Fibroblast of skin of right biceps (primary cell): Measurements from ENCODE around the gene DNAJC5.
"Not testable (repeated sequence)": the region's sequence is repeated elsewhere in the genome, so short reads cannot be mapped to it uniquely, and the experiment has no call there.

Experiments
- DNase-seq: peaks from one replicate; pipeline ENCODE4 v3.0.0-alpha.2; 2013

DNAJC5 gene

DNA sequence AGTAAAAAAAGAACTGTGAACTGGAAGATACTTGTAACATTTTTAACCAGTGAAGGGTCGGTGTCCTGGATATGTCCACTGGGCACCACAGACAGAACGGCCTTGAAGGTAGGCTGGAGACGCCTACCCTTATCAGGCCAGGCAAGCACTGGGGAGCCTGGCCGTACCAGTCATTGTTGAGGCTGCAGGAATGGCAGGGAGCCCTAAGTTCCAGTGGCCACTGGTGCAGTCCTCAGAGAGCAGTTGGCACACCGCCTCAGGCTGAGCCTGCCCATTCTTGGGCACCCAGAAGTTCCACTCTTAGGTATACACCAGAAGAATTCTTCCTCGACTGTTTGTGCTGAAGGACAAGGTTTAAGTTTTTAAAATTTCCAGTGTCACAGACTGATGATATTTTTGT, 20.5 kb downstream of the DNAJC5 start:
- DNase-seq, result no peak

DNA sequence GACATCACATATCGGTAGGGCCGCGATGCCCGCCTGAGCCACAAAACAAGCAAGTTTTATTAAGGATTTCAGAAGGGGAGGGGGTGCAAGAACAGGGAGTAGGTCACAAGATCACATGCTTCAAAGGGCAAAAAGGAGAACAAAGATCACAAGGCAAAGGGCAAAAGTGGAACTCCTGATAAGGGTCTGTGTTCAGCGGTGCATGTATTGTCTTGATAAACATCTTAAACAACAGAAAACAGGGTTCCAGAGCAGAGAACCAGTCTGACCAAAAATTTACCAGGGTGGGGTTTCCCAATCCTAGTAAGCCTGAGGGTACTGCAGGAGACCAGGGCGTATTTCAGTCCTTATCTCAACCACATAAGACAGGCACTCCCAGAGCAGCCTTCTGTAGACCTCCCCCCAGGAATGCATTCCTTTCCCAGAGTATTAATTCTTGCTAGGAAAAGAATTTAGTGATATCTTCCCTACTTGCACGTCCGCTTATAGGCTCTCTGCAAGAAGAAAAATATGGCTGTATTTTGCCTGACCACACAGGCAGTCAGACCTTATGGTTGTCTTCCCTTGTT, 21.5 kb downstream of the DNAJC5 start:
- DNase-seq, result peak; percentile 25

DNA sequence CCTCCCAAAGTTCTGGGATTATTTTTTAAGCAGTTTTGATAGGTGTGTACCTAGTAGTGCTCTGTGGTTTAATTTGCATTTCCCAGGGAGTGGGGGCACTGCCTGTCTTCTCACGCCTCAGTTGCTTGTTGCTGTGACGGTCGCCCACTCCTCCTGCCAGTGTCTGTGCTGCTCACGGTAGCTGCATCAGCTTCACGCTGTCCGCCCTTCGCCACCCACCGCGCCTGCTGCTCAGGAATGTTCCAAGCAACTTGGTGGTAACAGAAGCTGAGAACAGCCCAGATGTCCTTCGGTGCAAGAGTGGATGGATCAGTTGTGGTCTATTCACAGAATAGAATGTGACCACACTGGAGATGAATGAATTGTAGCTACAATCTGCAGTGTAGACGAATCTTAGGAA, 22.9 kb downstream of the DNAJC5 start:
- DNase-seq, result no peak

DNA sequence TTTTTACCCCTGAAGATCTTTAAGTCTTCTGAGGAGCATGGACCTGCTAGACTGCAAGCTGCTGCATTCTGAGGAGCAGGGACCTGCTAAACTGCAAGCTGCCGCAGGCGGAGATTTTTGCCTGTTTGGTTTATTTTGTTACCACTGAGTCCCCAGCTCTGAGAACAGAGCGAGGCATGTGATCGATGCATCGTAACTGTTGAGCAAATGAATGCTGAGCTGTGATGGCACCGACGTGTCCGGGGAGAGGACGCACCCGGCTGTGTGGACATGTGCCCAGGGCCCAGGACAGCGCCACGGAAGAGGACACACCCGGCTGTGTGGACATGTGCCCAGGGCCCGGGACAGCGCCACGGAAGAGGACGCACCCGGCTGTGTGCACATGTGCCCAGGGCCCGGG, 24.2 kb downstream of the DNAJC5 start:
- no peak for DNase-seq

DNA sequence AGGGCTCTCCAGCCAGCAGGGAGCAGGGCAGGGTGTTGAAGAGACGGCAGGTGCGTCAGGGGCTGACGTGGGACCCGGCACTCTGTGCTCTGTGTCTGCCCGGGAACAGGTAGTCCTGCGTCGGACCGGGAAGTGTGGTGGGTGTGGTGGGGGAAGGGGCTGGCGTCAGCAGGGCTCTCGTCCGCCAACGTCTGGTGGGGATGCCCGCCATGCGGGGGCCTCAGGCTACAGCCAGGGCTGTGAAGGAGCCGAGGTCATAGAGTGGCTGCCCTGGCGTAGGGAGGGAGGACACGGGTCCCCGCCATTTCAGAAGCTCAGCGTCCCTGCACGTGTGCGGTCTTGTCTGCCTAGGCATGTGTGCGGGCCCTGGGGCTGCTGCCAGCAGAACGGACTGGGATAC, 25.3 kb downstream of the DNAJC5 start:
- no peak for DNase-seq

DNA sequence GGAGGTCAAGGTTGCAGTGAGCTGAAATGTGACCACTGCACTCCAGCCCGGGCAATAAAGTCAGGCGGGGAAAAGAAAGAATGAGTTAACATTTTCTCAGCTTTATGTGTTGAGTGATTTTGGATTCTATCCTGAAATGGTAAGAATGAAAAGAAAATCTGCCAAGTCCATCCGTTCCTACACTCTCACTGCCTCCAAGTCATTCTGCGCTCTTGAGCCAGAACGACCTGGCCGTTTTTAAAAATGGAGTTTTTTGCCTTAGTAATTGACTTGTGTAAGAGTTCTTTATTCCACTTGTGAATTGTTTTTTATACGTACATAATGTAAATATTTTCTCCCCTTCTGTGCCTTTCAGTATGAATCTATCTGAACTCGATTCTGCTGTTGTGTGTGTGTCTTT, 28.7 kb downstream of the DNAJC5 start:
- DNase-seq, result no peak

DNA sequence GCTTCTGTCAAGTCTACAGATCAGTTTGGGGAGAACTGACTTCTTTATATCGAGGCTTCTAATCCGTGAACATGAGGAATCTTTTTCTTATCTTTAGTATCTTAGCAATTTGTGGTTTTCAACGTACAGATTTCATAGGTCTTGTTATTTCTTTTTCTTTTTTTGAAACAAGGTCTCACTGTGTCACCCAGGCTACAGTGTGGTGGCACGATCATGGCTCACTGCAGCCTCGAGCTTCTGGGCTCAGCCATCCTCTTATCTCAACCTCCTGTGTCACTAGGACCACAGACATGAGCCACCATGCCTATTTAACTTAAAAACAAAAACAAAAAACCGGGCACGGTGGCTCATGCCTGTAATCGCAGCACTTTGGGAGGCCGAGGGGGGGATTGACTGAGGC, 29.3 kb downstream of the DNAJC5 start:
- DNase-seq, result no peak

DNA sequence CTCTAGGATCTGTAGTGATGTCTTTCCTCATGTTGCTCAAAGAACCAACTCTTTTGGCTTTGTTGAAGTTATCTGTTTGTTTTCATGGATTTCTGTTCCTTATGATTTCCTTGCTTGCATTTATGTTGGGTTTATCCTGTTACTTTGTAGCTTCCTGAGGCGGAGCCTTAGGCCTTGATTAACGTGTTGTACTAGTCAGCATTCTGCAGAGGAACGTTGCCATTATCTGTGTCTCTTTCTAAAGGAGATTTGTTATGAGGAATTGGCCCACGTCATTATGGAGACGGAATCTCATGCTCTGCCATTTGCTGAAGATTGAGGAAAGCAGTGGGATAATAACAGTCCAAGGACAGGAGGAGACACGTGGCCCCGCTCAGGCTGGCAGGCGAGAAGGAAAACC, 31.4 kb downstream of the DNAJC5 start:
- DNase-seq, result no peak

DNA sequence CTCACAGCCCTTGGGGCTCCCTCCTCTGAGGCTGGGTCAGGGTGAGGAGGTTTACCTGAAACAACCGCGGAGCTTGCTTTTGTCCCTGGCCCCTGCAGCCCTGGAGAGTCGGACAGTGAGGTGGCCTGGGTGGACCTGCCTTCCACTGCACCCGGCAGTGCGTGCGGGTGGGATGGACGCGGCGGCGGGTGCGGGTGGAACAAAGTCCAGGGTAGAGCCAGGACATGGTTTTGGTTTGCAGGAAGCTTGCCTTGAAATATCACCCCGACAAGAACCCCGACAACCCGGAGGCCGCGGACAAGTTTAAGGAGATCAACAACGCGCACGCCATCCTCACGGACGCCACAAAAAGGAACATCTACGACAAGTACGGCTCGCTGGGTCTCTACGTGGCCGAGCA, 34.1 kb downstream of the DNAJC5 start:
- no peak for DNase-seq

DNA sequence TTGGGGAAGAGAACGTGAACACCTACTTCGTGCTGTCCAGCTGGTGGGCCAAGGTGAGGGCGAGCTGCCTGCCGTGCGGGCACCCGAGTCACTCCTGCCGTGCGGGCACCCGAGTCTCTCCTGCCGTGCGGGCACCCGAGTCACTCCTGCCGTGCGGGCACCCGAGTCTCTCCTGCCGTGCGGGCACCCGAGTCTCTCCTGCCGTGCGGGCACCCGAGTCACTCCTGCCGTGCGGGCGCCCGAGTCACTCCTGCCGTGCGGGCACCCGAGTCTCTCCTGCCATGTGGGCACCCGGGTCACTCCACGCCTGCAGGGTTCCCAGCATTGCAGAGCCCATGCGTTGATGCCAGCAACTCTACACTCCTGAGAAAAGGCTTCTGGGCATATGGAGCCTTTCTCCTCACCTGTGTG, 34.6 kb downstream of the DNAJC5 start:
- not testable (repeated sequence) for DNase-seq

DNA sequence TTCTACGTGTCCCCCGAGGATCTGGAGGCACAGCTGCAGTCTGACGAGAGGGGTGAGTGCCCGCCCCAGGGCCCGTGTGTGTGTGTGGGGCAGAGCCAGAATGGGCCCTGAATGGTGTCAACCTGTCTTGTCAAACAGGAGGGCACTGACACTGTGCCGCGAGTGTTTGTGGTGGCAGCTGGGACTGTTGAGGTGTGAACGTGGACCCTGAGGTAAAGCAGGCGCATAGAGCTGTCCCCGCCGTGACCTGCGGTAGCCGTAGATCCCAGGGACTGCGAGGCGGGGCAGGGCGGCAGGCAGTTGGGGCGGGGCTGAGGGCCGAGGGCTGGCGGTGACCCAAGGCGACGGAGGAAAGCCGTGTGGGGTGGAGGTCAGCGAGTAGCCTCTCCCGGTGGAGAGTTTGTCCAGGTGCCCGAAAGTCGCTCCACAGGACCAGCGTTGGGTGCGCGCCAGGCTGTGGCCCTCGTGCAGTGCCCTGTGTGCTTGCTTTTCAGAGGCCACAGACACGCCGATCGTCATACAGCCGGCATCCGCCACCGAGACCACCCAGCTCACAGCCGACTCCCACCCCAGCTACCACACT, 36.1 kb downstream of the DNAJC5 start:
- DNase-seq, result no peak

DNA sequence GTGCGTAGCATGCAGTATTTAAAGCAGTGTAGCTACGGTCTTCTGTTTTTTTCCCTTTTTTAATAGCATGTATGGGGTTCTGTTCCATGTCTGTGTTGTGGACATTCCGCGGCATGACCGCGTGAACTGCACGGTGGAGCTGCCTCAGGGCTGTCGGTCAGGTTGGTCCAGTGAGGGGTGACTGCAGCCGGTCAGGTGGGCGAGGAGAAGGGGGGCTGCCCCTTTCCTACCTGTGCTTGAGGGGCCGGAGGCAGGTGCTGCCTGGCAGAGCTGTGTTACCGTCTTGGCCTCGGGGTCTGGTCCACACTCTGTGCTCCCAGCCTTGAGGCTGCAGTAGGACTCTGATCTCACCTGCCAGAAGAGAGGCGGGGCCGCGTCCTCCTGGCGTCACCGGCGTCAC, 36.8 kb downstream of the DNAJC5 start:
- no peak for DNase-seq

DNA sequence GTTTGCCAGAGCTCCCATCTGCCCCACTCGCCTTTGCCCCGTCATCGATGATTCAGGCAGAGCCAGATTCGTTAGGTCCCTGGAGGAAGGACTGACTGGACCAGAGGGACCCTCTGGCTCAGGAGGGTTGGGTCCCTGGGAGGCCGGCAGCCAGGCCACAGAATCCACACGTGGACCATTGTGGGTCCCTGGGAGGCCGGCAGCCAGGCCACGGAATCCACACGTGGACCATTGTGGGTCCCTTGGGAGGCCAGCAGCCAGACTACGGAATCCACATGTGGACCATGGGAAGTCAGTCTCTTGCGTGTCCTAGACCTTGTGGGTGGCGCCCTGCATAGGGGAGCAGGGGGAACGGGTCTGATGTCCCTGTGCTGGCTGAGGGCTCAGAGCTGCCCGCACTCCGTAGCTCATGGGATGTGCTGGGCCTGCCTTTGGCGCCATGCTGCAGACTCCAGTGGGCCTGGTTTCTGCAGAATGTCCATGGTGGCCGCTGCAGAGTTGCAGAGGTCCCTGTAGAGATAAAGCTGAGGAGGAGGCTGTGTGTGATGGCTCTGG, 37.8 kb downstream of the DNAJC5 start:
- no peak for DNase-seq

DNA sequence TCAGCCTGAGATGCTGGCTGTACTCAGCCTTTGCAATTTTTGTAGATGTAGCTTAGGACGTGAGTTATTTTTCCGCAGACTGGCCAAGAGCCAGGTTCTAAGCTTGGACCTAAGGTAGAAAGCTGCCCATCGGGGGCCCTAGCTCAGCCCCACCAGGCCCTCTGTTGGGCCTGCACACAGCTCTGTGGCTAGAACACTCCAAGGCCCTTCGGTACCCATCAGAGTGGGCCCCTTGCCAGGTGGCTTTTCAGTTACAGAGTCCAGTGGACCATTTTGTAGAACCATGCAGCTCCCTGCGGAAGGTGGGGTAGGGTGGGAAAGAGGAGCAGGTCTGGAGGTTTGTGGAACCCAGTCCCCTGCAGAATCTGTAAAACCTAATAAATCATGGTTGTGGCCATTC, 38.7 kb downstream of the DNAJC5 start:
- no peak for DNase-seq

DNA sequence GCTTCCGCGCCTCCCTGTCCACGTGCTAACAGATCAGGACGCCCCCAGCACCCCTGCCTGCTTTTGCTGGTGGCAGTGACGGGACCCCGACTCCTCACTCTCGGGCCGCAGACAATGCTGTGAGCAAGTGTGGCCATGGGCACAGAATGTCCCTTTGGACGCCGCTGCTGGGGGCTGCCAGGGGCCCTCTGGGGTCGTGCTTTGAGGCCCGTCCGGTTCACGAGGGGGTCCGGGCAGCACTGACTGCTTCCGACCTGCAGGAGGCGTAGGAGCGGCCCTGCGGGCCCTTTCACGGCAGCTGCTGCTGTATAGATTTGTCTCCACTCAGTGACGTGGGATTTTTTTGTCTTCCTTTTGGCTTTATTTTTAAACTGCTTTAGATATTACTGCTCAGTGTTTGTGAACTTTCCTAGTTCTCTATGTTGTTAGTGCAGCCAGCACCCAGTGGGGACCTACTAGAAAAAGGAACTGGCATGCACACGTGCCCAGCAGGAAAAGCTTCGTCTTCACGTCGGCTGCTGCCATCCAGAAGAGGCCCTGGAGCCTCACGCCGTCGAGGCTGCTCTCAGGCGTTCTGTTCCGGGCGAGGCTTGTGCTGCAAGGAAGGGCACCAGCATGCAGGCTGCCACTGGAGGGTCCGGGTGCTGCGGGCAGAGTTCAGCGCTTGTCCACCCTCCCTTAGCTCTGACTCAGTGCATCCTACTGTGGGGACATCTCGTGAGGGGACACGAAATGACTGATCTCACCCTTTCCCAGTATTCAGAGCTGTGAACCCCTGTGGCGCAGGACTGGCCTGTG, 39.5 kb downstream of the DNAJC5 start:
- no peak for DNase-seq

DNA sequence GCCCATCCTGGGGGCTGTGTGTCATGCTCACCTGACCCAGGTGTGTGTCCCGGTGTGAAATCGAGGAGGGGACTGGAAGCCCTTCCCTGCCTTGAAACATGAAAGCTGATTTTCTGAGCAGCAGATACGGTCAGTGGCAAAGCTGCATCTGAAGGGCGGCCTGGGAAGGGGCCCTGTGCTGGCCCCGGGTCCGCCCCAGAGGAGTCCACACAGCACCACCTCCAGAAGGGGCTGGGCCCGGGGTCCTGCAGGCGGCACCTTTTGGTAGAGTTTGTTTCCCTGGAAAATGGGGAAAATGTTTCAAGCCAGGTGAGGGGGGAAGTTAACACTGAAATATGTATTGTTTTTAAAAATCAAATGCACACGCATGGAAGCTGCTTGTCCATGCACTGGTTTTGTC, 40.5 kb downstream of the DNAJC5 start:
- DNase-seq, result no peak

DNA sequence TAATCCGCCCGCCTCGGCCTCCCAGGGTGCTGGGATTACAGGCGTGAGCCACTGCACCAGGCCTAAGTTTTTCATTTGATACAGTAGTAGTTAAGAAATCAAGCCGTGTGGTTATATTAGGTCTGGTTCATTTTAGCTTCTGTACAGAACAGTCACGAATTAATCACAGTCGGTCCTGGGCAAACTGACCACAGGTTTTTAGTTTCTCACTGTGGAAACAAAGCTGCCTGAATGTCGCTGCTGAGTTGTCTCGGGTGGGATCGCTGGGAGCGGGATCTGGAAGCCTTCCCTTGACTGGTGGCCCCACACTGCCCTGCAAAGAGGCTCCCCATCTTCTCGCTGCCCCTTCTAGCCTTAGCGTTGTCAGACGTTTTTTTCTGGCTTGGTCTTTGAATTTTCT, 42.7 kb downstream of the DNAJC5 start:
- no peak for DNase-seq

DNA sequence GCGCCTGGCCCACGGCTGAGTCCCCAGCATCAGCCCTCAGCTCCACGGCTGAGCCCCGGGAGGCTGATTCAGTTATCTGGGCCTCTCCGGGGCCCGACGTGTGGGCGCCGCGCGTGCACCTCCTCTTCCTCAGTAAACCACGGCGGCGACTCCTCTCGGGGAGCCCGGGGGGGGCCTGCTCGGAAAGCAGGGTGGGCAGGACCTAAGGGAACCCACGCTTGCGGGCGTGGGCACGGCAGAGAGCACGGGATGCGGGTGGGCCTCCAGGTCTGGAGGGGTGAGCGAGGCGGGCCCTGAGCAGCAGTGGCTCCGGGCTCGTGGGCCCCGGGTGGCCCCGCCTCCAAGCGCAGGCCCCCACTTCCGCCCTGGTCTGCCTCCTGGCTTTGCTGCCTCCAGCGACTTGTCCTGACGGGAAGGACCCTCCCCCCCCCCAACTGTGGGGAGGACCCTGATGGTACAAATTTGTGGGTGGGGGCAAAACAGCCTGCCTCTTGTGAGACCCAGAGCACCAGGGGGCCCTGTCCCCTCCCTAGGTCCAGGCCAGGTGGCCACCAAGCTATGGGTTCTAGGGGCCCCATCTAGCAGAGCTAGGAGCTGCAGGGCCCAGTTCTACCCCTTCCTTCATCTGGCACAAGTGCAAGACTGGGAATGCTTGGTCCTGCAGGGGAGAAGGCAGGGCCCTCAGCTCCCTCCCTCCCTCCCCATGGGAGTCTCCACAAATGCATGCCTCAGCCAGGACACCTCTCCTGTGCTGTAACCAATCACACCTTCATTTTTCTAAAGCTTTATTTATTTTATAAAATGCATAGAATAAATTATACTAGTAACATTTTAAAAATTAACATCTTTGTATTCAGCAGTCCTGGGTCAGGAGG, 44.4 kb downstream of the DNAJC5 start:
- no peak for DNase-seq

DNA sequence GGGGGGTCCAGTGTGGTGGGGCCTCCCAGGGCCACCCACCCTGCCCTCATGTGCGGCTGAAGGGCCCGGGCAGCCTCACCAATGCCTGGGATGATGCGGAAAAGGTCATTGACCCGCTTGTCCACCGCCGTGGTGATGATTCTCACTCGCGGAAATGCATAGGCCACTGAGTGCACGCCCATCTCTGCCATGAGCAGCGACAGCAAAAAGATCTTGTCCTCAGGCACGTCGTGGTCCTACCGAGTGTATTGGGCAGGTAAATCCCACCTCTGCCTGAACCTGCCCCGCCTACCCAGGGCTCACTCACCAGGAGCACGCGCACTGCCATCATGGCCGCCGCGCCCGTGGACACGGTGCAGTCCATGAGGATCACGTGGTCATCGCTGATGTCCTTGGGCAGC, 45.1 kb downstream of the DNAJC5 start:
- no peak for DNase-seq

DNA sequence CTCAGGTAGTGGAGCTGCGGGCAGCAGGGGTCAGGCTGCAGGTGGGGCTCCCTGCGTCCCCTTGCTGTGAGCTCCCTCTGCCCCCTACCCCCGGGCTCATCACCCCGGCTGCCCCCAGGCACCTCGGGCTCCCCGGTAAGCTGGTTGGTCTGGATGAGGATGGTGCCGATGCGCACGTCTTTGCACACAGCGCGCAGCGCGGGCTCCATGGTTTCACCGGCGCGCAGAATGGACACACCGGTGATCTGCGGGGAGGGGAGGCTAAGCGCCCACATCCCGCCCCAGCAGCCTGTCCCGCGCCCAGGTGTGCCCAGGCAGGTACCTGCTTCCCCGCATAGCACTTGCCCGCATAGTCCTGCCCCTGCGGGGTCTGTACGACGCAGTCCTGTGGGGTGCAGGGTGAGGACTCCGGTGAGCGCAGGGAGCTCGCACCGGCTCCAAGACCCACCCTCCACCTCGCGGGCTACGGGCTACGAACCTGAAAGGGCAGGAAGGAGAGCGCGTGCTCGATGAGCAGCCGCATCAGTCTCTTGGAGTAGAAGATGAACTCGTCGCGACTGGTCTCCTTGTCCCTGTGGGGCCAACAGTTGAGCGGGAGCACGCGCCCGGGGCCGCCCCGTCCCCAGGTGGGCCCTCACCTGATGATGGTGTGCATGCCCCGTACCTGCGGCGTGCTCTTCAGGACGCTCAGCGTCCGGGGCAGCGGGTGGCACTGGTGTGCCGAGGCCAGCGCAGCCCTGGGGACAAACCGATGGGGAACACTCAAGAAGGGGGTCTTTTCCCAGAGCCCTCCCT, 45.7 kb downstream of the DNAJC5 start:
- DNase-seq, result no peak

DNA sequence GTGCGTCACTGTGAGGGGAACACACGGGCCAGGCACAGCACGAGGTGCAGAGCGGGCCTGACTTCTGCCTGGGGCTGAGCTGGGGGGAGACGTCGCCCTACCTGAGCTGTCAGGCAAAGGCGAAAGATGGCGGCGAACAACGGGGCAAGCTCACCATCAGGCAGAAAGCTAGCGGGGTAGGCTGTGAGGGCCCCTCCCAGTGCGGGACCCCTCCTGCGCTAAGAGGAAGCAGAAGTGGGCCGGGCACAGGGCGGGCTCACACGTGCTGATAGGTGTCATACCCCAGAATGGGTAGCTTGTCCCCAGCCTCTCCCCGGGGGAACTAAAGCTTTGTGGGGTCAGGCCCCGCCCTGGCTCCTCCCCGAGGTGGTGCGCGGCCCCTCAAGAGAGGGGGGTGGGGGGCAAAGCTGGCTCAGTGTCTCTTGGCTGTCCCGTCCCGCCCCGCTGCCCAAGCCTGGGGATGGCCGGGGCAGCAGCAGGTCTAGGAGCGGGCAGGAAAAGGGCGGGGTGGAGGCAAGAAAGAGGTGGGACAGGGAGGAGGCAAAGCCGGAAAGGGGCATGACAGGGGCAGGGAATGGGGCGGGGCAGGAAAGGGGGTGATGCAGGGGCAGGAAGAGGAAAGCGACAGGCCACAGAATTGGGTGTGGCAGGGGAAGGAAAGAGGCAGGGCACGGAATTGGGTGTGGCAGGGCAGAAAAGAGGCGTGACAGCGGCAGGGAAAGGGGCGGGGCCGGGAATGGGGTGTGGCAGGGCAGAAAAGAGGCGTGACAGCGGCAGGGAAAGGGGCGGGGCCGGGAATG, 46.6 kb downstream of the DNAJC5 start:
- DNase-seq, result no peak
